Hepatocyte (in vitro differentiated cells): ENCODE measurements around the gene RTL1.

Source experiments
- CTCF ChIP-seq: fragments of 200-600 bp; sonication (generic); IDR thresholded peaks from 2 replicates; pipeline ENCODE4 v1.5.1; 2016; ENCODE audit warnings: antibody characterized with exemption, mild to moderate bottlenecking; ENCODE audit not compliant: poor library complexity
- EZH2 ChIP-seq: fragments of 200-600 bp; sonication (generic); IDR thresholded peaks from 2 replicates; pipeline ENCODE4 v1.6.1; 2016; ENCODE audit warnings: antibody characterized with exemption, mild to moderate bottlenecking, borderline replicate concordance
- EZH2phosphoT487 ChIP-seq: fragments of 200-600 bp; sonication (generic); IDR thresholded peaks from one replicate; pipeline ENCODE4 v1.6.1; 2018; ENCODE audit warnings: antibody characterized with exemption, mild to moderate bottlenecking, low read depth, moderate library complexity; ENCODE audit not compliant: unreplicated experiment, severe bottlenecking

DNA sequence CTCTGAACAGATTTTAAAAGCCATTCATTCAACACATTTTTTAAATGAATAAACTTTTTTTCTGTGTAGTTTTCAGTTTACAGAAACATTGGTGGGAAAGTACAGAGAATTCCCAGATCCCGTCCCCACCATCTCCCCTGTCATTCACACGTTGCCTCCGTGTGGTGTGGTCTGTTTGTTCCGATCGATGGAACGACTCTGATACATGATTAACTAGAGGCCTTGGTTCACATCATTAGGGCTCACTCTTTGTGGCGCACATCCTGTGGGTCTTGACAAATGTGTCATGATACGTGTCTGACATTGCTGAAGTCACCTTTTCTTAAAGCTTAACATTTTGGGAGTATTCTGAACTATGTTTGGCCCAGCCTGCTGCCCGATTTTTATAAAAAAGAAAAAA is 59.1 kb downstream of the RTL1 start:
- TF ChIP-seq CTCF = no peak
- no peak for TF ChIP-seq EZH2
- TF ChIP-seq EZH2phosphoT487 = no peak
